DMS53 treated with DMSO at 0.1 percent for 48 hours (cell line): ENCODE data around the gene DOCK1.

Experiments used
- DNase-seq: peaks from one replicate; lab custom pipeline; 2025; ENCODE audit not compliant: unreplicated experiment; lab: John Stamatoyannopoulos, UW

The DOCK1 gene

DNA sequence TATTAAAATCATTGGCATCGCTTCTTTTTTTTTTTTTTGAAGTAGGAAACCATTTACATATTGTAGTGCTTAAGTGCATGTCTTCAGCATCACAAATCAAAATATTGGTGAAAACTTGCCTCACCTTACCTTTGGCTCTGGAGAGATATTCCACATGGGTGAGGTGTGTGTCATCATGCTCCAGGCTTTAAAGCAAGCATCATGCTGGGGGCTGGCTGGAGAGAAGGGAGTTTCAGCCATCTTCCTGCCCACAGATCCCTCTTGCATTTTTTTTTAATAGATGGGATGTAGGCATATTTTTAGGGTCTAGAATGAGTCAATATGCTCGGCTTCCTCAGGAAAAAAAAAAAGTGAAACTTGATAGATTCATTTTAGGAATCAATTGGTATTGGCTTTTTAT lies 293.5 kb downstream of the DOCK1 start:
- no peak for DNase-seq

- no peak for DNase-seq
These were observed 295.4 kb downstream of the DOCK1 start for GRCh38 chr10:127200646-127201045.

GRCh38 chr10:127203067-127203466 lies 297.8 kb downstream of the DOCK1 start:
- DNase-seq = no peak

DNA sequence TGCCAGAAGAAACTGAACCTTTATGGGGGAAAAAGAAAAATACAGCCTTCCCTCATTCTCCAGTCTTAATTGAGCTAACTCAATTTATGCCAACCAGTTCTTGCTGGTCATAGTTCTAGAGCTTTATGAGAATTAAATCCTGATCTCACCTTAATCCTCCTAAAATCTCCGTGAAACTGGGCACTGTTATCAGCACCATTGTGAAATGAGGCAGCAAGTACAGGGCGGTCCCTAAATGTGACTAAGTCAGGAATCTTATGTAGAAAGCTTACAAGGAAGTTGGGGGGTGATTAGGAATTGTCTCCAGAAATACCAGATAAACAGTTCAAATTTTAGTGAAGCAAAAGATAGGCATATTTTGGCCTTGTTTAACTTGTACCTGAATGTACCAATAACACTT lies 301.9 kb downstream of the DOCK1 start:
- no peak for DNase-seq

GRCh38 chr10:127210936-127211466 lies 305.8 kb downstream of the DOCK1 start:
- no peak for DNase-seq

DNA sequence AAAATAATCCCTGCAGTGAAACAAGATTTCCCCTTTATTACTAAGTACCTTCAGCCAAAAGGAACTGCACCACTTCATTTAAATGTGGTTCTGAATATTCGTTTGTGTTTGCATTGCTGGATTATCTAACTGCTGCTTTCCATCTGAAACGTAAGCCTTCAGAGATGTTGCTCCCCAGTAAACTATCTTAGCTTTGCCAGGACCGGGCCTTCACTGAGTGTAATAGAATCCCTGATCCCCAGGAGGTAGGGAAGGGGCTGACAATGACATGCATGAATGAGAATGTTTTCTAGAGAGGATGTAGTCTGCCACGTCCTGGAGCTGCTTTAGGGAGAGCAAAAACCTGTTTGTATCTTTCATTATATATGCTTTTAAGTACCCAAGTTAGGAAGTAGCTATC lies 310.6 kb downstream of the DOCK1 start:
- no peak for DNase-seq

DNA sequence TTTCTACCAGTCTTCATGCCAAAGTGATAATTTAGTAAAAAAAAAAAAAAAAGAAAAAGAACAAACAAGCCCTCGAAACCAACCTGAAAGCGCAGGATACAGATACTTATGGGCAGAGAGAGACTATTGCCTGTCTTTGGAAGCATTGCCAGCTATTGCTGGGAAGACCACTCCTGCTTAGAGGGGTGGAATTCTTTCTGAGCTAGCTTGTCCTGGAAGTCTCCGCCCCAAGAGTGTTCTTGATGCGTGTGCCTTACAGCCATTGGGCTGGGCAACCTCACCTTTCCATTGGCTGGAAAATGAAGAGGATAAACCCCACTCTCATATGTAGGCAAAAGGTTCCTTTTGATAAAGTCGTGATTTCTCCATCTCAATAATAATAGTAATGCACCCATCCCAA lies 311.0 kb downstream of the DOCK1 start:
- no peak for DNase-seq

GRCh38 chr10:127216786-127217185 lies 311.6 kb downstream of the DOCK1 start:
- DNase-seq = no peak

- DNase-seq = no peak
These were observed 313.4 kb downstream of the DOCK1 start for GRCh38 chr10:127218658-127219057.

GRCh38 chr10:127221281-127221680 lies 316.1 kb downstream of the DOCK1 start:
- DNase-seq = no peak

- DNase-seq = no peak
These were observed 321.8 kb downstream of the DOCK1 start for GRCh38 chr10:127227027-127227426.

GRCh38 chr10:127227663-127228062 lies 322.4 kb downstream of the DOCK1 start:
- peak; percentile 0 for DNase-seq

GRCh38 chr10:127228195-127228787 lies 323.1 kb downstream of the DOCK1 start:
- no peak for DNase-seq

DNA sequence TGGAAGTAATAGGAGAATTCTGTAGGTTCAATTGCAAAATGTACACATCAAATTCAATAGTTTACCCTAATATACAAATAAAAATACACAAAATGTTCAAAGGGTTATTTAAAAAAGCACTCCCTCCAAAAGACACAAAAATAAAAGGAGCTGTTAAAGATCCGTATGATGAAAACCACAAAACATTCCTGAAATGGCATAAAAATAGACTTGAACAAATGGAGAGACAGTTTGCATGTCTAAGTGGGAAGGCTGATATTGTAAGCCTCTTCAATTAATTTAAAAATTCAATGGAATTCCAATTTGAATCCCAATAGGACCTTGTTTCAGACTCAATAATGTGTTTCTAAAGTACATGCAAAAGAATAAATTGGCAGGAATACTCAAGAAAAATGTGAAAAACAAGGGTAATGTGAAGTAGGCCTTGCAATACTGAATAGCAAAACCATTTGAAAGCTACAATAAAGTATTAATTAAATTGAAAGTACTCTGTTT lies 329.1 kb downstream of the DOCK1 start:
- no peak for DNase-seq

GRCh38 chr10:127236266-127236665 lies 331.0 kb downstream of the DOCK1 start:
- DNase-seq = no peak

- no peak for DNase-seq
These were observed 337.7 kb downstream of the DOCK1 start for GRCh38 chr10:127242914-127243313.

DNA sequence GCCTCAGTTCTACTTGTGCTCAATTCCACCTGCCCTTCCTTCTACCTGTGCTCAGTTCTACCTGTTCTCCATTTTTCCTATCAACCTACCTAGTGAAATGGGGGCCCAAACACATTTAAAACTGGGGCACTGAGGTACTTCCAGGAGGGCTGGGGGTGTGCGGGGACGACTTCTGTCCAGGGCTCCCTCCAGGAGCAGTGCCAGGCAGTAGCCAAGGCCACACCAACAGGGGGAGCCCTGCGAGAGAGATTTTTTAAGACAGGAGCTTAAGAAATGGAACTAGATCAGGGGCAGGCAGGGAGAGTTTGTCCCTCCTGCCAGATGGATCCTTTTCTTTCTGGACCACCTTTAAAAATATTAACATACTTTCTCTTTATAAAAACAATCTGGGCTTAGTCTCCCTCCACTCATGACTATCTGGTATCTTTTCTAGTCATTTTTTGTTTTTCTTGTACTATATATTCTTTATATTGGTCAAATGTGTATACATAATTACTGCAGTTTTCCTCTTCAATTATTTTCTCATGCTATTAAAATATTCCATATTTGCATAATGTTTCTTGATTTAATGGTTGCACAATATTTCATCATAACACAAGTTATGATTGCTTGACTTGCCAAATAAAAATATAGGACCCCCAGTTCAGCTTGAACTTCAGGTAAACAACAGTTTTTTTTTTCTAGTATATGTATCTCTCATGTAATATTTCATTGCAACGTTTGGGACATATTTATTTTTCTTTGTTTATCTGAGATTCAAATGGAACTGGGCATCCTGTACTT lies 338.5 kb downstream of the DOCK1 start:
- peak; percentile 5 for DNase-seq

DNA sequence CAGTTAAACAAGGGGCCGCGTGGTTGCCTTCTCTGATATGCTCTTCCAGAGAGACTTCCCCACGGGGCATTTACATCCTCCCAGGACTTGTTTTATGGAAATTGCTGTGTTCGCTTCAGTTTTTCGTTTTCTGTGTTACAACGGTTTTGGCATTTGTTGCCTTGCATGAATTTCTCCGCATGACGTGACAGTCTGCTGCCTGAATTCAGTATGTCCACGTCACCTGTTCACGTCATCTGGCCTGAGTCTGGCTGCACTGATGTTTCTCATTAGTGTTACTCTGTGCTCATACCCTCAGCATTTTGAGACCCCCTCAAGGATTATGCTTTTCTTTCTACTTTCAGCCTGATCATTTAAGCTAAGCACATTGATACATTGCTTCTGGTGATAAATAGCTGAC lies 340.2 kb downstream of the DOCK1 start:
- DNase-seq = no peak

DNA sequence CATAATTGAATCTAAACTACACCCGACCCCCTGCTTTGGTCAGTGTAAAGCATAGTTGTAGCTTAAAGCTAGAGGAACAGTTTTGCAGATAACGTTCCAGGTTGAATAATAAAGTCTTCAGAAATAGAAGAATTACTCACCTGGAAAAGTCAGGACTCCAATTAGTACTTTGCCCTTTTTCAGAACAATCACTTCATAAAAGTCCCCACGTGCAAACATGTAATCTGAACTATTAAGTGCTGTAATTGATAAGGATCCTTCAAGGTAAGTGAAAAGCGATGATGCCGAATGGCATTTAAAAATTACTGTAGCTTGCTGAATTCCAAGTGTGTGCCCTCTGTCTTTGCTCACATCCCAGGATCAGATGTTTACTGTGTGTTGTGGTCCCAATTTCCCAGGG lies 344.8 kb downstream of the DOCK1 start:
- no peak for DNase-seq

DNA sequence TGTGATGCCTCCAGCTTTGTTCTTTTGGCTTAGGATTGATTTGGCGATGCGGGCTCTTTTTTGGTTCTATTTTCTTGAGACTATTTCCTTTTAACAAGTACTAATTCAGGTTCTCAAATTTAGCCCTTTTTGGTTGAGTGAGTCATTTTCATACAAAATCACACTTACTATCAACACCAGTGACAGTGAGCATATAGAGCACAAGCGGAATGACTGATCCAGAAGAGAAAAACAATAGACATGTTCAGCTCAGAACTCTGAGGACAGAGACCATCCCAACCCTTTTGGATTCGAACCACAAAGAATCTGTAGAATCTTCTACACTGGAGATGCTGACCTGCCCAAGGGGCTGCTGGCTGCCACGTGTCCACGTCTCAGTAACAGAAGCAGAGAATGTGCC lies 347.6 kb downstream of the DOCK1 start:
- no peak for DNase-seq

GRCh38 chr10:127254276-127254675 lies 349.0 kb downstream of the DOCK1 start:
- no peak for DNase-seq

- DNase-seq = no peak
These were observed 352.2 kb downstream of the DOCK1 start for GRCh38 chr10:127257395-127257794.
